ENCODE results near the gene ID1.

ID1 gene, protein sequence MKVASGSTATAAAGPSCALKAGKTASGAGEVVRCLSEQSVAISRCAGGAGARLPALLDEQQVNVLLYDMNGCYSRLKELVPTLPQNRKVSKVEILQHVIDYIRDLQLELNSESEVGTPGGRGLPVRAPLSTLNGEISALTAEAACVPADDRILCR

DNA sequence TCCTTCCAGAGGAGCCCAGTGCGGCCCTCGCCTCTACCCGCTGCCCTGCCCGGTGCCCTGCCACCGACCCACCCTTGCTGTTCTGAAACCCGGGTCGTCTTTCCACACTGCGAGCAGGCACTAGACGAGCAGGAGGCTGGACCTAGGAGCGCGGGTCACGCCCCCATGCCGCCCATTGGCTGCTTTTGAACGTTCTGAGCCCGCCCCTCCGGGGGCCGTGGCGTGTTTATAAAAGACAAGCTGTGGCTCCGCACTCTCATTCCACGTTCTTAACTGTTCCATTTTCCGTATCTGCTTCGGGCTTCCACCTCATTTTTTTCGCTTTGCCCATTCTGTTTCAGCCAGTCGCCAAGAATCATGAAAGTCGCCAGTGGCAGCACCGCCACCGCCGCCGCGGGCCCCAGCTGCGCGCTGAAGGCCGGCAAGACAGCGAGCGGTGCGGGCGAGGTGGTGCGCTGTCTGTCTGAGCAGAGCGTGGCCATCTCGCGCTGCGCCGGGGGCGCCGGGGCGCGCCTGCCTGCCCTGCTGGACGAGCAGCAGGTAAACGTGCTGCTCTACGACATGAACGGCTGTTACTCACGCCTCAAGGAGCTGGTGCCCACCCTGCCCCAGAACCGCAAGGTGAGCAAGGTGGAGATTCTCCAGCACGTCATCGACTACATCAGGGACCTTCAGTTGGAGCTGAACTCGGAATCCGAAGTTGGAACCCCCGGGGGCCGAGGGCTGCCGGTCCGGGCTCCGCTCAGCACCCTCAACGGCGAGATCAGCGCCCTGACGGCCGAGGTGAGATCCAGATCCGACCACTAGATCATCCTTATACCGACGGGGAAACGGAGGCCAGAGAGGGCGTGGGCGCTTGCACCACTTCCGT lies at the start of gene ID1:
Gene ID1, plus strand, starts transcription at position 259 of the 871 bp plus-strand sequence. Its CDS starts 99 bp downstream, at position 358.
- peak; percentile 99 for DNase-seq (ENCODE audit: low spot score)

DNA sequence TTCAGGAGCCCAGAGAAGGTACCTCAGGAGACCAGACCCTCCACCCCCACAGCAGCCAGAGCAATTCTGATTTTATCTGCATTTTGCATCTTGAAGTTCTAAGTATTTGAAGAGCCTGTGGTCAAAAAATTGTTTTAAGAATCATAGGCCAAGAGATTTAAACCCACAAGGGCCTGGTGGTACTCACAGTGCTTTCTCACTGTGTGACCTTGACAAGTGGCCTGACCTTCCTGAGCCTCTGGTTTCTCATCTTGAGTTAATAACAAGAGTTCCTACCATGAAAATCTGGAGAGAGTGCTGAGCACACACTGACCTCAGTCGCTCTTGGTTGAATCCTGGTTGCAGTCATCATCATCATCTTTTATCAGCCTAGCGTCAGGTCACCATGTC lies 45.4 kb upstream of the ID1 start:
- no peak for DNase-seq (ENCODE audit: low spot score)

DNA sequence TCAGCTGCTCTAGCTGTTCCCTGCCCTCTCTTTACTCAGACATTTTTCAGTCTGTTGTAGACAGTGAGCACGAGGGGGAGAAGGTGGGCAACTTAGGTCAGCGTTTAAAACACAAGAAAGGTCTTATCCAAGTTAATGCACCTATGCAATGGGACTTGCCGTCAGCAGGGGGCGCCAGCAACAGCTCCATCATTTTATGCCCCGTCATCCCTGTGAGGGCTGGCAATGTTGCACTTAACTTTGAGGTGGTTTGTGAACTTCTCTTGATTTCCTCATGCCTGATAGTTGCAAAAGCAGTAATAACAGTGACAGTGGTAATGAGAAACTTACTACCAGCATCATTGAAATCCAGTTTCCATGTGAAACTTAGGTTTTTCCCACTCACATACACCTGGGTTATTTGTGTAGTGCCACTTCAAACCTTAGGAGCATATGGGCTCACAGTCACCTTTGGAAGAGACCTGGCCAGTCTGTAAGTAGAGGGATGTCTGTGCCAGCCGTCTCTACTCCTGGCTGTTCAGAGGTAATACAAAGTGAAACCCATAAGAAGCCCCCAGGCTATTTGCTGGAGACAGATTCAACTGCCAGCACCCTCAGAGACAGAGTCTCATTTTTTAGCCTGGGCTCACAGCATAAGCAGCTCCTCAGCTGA lies 44.9 kb upstream of the ID1 start:
- peak; percentile 86 for DNase-seq (ENCODE audit: low spot score)

DNA sequence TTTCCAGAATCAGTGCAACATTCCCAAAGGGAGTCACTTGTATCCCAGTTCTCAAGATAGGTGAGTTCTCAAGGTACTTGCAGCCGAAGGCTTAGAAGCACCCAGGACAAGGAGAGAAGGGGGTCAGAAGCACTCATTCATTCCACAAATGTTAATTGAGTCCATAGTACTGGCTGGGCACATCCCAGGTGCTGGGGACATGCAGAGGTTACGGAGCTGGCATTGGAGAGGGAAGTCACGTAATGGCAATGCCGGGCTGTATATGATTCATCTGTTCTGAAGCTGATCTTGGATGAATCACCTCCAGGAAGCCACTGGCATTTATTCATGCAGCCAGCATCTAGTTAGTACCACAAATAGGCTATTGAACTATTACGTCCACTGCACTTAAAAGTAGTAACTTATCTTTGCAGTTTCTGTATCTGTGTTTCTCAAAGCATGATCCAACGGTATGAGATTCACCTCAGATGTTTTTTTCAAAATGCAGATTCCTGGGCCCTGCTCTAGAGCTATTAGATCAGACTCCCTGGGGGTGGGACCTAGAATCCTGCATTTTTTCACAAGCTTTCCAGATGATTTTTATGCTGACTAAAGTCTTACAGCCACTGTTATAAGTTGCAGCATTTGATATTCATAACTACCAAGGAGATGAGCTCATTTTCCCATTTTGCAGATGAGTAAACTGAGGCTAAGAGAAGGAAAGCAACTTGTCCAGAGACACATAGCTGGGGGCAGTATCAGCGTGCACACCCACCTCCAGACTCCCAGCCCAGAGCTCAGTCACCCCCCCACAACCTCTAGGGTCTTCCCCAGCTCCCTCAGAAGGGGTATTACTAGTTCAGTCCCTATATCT lies 44.1 kb upstream of the ID1 start:
- DNase-seq (ENCODE audit: low spot score), result no peak

DNA sequence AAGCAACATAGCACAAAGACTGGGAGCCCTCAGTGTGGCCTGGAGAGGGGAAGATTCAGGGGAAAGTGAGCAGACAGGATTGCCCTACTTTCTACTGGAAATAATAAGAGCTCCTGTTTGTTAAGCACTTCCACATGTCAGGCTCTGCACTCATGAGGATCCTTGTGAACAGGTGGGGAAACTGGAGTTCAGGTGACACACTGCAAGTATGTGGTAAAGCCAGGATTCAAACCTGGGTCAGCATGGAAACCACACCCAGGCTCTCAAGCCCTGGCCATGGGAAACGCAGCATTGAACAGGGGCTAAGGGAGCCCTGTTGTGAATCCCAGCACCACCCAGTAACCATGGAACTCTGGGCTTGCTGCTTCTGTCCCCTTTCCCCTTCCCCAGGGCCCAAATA lies 42.8 kb upstream of the ID1 start:
- DNase-seq (ENCODE audit: low spot score), result no peak

DNA sequence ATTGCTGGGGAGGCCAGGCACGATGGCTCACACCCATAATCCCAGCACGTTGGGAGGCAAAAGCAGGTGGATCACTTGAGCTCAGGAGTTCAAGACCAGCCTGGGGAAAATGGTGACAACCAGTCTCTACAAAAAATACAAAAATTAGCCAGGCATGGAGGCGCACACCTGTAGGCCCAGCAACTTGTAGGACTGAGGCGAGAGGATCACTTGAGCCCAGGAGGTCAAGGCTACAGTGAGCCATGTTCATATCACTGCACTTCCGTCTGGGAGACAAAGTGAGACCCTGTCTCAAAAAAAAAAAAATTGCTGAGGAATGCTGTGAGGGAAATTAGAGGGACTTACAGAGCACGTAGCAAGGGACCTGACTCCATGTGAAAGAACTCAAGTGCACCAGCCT lies 40.8 kb upstream of the ID1 start:
- DNase-seq (ENCODE audit: low spot score), result no peak

DNA sequence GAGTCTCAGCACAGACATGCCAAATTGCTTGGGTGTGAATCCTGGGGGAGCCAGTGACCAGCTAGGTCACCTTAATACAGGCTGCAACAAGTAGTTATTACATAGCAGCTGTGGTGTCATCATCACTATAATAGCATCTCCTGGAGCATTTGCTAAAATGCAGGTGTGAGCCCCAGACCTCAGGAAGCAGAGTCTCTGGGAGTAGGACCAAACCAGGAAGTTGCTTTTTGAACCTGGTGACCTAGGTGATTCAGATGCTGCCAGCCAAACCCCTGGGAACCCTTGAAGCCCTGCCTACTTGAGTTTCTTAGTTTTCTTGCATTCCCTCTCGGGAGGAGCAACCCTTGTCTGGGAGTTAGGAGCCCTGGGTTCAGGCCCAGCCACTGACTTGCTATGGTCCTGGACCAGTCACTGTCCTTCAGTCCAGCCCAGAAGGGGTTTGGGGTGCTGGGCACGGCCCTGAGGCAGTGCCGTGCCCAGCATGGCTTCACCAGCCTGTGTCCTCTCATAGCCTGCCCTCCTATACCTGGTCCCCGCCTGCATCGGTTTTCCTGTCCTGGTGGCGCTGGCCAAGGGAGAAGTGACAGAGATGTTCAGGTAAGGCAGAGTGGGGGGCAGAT lies 39.3 kb upstream of the ID1 start:
- no peak for DNase-seq (ENCODE audit: low spot score)

DNA sequence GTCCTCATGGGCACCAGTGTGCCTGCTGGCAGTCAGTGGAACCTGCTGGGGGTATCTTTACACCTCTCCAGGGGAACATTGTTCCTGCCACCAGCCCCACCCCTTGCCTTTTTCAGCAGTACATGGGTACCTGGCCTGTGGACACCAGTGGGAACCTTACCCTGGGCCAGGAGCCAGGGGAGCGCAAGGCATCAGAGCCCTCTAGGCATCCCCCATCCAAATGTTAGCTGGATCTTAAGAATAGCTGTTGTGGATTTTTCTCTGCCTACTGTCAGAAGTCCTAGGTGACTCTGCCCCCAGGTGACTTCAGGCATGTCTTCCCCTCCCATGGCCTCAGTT lies 38.8 kb upstream of the ID1 start:
- no peak for DNase-seq (ENCODE audit: low spot score)

DNA sequence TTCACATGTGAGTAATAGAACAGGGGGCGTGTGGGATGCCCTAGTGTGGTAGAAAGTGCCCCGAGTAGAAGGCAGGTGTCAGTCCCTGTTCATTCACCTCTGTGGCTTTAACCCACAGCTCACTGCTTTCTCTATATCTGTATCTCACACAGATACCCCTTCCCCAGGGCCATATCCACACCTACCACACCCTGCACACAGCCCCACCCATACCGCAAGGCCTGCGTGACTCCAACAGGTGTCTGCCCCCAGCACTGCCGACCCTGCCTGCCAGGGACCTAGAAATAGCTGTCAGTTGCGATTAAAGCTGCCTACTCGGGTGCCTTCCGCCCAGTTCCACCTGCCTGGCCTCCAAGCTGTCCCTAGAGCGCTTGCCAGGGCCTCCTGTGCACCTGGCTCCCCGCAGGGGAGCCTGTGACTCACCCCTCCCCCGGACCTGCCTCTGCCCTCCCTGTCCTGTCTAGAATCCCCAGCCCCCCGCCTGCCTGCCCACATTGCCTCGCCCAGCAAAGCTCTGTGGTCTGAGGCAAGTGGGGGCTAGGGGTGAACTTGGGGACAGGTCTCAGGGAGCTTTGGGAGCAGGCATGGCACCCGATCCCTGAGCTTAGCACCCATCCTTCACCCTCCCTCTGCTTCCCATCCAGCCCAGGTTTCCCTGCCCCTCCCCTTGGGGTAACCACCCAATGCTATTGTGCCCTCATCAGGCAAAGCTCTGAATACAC lies 38.3 kb upstream of the ID1 start:
- no peak for DNase-seq (ENCODE audit: low spot score)

DNA sequence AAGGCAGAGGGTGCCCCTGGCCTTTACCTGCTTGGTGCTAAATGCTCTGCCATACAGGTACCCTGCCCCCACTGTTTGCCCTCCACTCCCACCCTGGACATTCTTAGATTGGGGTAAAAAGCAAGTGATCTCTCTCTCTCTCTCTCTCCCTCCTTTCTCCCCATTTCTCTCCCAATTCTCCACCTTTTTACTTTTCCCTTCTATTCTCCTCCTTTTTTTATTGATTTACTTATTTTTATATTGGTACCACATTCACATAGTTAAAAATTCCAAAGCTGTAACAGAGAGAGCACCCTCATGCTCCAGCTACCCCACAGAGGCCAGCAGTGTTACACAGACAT lies 37.7 kb upstream of the ID1 start:
- DNase-seq (ENCODE audit: low spot score), result no peak

DNA sequence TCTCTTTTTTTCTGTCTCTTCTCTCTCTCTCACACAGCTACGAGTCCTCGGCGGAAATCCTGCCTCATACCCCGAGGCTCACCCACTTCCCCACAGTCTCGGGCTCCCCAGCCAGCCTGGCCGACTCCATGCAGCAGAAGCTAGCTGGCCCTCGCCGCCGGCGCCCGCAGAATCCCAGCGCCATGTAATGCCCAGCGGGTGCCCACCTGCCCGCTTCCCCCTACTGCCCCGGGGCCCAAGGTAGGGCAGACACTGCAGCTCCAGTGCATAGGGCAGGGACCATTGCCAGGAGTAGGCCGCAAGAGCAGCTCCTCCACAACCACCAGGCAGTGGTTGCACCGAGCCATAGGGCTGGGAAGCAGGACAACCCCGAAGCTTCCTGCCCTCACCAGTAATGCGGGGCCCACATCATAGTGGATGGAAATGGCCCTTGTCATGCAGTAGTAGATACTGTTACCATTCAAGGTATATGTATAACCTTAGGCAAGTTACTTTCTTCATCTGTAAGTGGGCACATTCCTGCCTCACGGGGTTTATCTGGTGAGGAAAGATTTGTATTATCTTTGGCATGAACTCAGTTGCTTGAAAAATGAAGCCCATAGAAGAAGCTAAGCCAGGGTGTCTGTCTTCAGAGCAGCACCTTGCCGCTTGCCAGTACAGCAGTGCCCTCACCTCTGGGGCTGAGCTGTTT lies 36.9 kb upstream of the ID1 start:
- no peak for DNase-seq (ENCODE audit: low spot score)

DNA sequence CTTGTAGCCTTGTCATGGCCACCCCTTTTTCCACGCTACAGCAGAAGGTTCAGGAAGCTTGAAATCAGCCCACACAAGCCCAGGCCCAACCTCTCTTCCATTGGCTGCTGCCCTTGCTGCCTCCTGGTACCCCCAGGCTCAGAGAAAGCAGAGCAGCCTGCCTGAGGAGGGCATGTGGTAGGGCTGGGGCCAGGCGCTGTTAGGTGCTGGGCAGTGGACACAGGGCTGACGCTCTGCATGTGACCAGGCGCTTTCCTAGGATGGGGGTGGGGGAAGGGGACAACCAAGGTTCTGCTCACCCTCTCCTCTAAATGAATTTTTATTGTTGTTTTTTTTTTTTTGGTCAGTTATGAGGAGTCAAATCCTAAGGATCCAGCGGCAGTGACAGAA lies 36.3 kb upstream of the ID1 start:
- no peak for DNase-seq (ENCODE audit: low spot score)

DNA sequence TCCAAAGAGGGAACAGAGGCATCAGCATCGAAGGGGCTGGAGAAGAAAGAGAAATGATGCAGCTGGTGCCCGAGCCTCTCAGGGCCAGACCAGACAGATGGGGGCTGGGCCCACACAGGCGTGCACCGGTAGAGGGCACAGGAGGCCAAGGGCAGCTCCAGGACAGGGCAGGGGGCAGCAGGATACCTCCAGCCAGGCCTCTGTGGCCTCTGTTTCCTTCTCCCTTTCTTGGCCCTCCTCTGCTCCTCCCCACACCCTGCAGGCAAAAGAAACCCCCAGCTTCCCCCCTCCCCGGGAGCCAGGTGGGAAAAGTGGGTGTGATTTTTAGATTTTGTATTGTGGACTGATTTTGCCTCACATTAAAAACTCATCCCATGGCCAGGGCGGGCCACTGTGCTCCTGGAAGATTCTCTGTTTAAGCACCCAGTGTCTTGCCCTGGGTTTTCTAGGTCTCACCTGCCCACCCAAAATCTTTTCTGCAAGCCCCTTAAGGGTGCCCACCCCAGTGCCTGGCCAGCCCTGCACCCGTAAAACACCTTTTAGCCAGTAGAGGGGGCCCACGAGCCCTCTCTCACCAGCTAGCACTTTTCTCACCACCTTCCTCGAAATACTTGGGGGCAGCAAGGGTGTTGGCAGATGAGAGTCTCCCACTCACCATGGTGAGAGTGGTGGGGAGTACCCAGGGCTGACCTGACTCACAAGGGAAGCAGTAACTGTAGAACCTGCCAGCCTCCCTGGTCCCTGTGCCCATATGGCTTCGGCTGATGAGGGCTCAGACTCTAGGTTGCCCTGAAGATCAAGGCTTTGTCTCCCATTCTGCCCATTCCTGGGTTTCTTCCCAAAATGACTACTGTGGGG lies 35.7 kb upstream of the ID1 start:
- DNase-seq (ENCODE audit: low spot score), result peak; percentile 85

DNA sequence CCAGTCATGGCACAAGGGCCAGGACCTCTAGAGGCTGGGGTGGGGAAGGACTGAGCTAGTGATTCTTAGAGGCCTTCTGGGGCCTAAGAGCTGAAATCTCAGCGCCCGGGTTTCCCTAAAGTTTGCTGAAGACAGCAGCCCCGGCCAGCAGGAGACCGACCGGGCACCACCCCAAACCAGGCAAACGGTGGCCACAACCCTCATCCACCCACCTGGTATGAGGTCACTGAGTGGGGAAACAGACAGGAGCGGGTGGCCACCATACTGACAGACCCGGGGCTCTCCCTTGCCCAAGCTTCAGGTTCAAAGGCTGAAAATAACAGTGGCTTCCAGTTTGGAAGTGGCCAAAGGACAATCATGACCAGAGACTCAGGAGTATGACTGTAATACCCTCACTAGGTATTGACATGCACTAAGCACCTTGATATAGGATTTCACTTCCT lies 35.0 kb upstream of the ID1 start:
- no peak for DNase-seq (ENCODE audit: low spot score)

DNA sequence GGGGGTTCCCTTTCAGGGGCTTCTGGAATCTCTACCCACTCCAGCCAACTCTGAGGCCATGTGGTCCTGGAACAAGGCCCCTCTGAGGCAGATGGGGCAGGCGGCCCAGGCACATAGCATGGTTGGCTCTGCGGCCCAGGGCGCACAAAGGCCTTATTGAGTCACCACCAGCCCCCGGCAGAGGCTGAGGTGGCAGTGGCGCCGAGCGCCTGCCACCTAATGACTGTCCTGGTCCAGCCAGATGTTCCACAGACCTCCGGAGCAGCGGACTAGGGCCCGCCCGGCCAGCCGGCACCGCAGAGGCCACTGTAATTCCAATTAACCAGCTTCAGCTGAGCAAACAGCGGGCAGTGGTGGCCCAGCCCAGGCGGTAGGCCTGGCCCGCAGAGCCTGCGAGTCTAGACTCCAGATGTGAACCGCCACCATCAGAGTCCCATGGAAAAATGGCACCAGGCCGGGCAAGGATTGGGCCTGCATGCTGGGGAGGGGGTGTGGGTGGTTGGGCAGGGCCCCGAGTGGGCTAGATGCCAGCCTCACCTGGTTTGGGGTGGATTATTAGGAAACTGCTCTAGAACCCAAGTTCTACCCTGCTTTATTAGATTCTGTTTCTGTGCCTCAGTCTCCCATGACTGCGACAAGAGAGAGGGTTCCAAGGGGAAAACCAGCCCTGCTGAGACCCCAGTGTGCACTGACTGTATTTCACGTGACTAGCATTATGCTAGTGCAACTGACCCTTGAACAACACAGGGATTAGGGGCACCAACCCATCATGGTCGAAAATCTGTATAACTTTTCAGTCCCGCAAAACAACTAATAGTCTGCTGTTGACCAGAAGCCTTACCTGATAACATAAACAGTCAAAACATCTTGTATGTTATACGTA lies 34.1 kb upstream of the ID1 start:
- no peak for DNase-seq (ENCODE audit: low spot score)

DNA sequence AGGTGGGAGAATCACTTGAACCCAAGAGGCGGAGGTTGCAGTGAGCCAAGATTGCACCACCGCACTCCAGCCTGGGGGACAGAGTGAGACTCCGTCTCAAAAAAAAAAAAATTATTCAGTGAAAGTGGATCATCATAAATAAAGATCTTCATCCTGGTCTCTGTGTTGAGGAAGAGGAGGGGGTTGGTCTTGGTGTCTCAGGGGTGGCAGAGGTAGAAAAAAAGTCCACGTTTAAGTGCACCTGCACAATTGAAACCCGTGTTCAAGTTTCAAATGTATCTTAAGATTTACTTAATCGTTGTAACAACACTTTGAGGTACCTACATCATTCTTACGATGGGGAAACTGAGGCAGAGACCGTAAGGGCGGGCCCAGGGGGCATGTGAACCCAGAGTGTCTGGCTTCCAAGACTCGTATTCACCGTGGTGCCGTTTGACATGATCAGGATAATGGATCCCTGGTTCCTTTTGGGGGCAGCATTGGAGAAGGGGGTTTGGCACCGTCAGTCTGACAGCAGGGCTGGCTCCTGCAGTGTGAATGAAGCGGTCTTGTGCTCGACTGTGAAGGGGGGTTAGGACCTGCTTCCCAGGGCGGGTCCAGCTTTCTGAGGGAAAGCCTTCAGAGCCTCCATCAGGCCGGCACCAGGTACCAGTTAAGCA lies 32.9 kb upstream of the ID1 start:
- DNase-seq (ENCODE audit: low spot score), result no peak

DNA sequence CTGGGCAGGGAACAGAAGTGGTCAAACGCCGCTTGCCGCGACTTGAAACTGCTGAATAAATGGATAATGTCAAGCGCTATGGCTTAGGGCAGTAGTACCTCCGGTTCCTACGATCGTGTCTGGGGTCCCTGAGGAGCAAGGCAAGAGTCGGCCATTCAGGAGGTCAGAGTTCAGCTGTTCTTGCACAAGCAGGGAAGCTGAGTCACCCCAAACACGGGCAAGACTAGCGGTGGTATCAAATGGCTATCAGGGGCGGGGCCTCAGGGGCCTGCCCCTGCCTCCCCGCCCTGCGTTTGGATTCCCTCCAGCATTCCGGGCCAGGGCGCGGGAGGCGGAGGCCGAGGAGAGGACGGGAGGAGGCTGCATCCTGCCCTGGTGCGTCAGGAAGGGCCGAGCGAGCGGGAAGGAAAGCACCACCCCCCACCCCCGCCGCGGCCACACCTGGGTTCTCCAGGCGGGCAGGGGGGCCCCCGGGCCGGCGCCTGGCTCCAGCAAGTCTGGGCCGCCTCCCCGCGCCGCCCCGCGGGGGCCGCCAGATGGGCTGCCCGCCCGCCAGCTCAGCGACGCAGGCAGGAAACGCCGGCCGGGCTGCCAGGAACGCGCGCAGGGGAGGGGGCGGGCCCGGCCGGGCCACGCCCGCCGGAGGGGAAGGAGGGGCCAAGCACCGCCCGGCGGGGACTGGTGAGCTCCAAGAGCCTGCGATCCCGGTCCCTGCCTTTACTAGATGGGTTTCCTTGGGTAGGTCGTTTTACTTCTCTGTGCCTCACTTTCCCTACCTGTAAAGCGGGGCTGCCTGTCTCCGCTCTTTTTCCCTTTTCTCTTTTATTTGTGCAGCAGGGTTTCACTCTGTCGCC lies 32.2 kb upstream of the ID1 start:
- DNase-seq (ENCODE audit: low spot score), result peak; percentile 97
